Heart right ventricle (tissue), 16 donors: Measurements from ENCODE around the gene COL6A3. TPM values are rescaled to one million over a fixed set of nuclear protein-coding genes. Genes with fewer than 3 reads are reported as not detected.
A peak's percentile ranks its signal among the peaks of the same experiment; 100 is the strongest.
"Not testable (repeated sequence)": the region's sequence is repeated elsewhere in the genome, so short reads cannot be mapped to it uniquely, and the experiment has no call there.

ENCODE experiments used
- ATAC-seq, 8 donors: fragments of 200-7000 bp; cut with Tn5 transposase; one replicate each; pipeline ENCODE4 v1.9.1; 2020; ENCODE audit warnings: mild to moderate bottlenecking in 8 of 8, moderate library complexity in 8 of 8, moderate number of reproducible peaks in 1 of 8
- DNase-seq, 2 donors: peaks; one replicate each; pipeline ENCODE4 v3.0.0-alpha.2; 2020
- H3K27ac ChIP-seq, 10 donors: fragments of 200-600 bp; sonication (generic) in 2 of 10; one replicate each; pipeline versions ENCODE4 v1.5.0 to v1.8.0; 2020 to 2022; ENCODE audit warnings: mild to moderate bottlenecking in 3 of 10
- H3K27me3 ChIP-seq, 7 donors: fragments of 200-600 bp; one replicate each; pipeline ENCODE4 v1.8.0; 2021 to 2022; ENCODE audit warnings: mild to moderate bottlenecking in 2 of 7
- H3K36me3 ChIP-seq, 9 donors: fragments of 200-600 bp; sonication (generic) in 1 of 9; one replicate each; pipeline versions ENCODE4 v1.5.0 to v1.8.0; 2020 to 2022; ENCODE audit warnings: mild to moderate bottlenecking in 2 of 9
- H3K4me1 ChIP-seq, 9 donors: fragments of 200-600 bp; sonication (generic) in 1 of 9; one replicate each; pipeline versions ENCODE4 v1.5.0 to v1.8.0; 2020 to 2022; ENCODE audit warnings: mild to moderate bottlenecking in 4 of 9
- H3K4me3 ChIP-seq, 10 donors: fragments of 200-600 bp; sonication (generic) in 2 of 10; one replicate each; pipeline versions ENCODE4 v1.5.0 to v1.8.0; 2020 to 2022; ENCODE audit warnings: mild to moderate bottlenecking in 7 of 10, moderate library complexity in 2 of 10
- H3K9me3 ChIP-seq, 11 donors: fragments of 200-600 bp in 10 of 11; sonication (generic) in 2 of 11; one replicate each; pipeline versions ENCODE4 v1.5.0 to v1.8.0; 2013 to 2022; ENCODE audit warnings: mild to moderate bottlenecking in 2 of 11, control low read depth in 1 of 11, moderate library complexity in 1 of 11
- CTCF ChIP-seq, 9 donors: fragments of 200-600 bp; sonication (generic) in 2 of 9; IDR thresholded peaks; one replicate each; pipeline versions ENCODE4 v1.5.0 to v1.8.0; 2021 to 2022; ENCODE audit warnings: antibody characterized with exemption in 9 of 9, mild to moderate bottlenecking in 5 of 9, moderate library complexity in 1 of 9
- WGBS, 2 donors: extraction: QIAGEN DNeasy Blood & Tissue Kit; methylation state at CpG; one replicate each; pipeline ENCODE4 v1.1.7; 2013; ENCODE audit warnings: inconsistent platforms in 1 of 2; 5-methylcytosine and 5-hydroxymethylcytosine counted together
- intact Hi-C, 10 donors: fragments of 100-400 bp; cut with DNase I; formaldehyde crosslinking; loops; one replicate each; pipeline versions ENCODE4 v1.11.1 to v1.14.2; 2022
- polyA plus RNA-seq, 2 donors: library from polyadenylated mRNA; stranded (reverse); fragments of 200-250 nt; gene quantifications; one replicate each; pipeline ENCODE4 v1.2.3, GENCODE V29; 2013
- total RNA-seq, 10 donors: library from RNA; stranded (reverse); fragmentation: NEBNext Ultra II Directional in 3 of 10; extraction: Animal tissue kit (Norgen Biotek cat#: 25700) in 3 of 10; gene quantifications; one replicate each; pipeline versions ENCODE4 v1.2.1 to v1.2.4, GENCODE V29; 2021 to 2023
- donor health status: Arrhythmogenic right ventricular cardiomyopathy.
- donor health status: ischemic (EF 13 %, LVEDD 7.1; RV severe dilation, severe dysfunction).
- donor health status: healthy with polysubstance abuse.
- donor health status: DM: no; HTN: yes; CAD: no.
- donor health status: DM: no; HTN: no; CAD: no.
- donor health status: ischemic (EF 25% LVEDD 6.9; RV normal size, moderate dysfunction).
- donor health status: ischemic (EF 25% LVEDD 5.7; RV mildly dilated, moderate dysfunction).
- donor health status: healthy.
- donor health status: DM: yes; HTN: yes; CAD: no.
- donor health status: Ischemic cardiomyopathy.
- donor health status: ischemic (EF 35%, LVEDD 5.7; RV mildly dilated, moderate dysfunction).
- donor health status: nonischemic (EF 11% LVEDD 7.7; RV severe dilation, severe dysfunction).
- donor health status: DM: yes; HTN: yes; CAD: no.
- donor health status: PGD.
- donor health status: ischemic (EF 29% LVEDD 5.4; RV normal size, mild dysfunction).
- donor health status: nonischemic (EF 23%, LVEDD 6.1; RV moderate dilation, normal function).

Gene COL6A3
- total and polyA plus RNA-seq, 12 donors = 27.7 to 222 (median 47.5) TPM

GRCh38 chr2:237358721-237359517 is 55.0 kb downstream of the COL6A3 start:
- peaks cover 0 to 23% (median 0%) of the 10 kb centered on the region in 9 donors for H3K4me1 ChIP-seq
- WGBS, 2 donors = 77% methylated on average over 9 of the region's 9 CpGs
- no peak overlapping the region for H3K4me3 ChIP-seq
- no peaks in the 10 kb centered on the region for H3K9me3 ChIP-seq
- intact Hi-C loops = no loop called here
- H3K27ac ChIP-seq = peak overlapping the region in 1 of 10 donors; percentile 44
- no peak for DNase-seq
- ATAC-seq = no peak
- H3K36me3 ChIP-seq = peaks cover 0 to 85% (median 5%) of the 10 kb centered on the region in 9 donors
- no peak for TF ChIP-seq CTCF (IDR thresholded peaks at IDR 0.05)
- H3K27me3 ChIP-seq = peaks cover 0 to 22% (median 0%) of the 10 kb centered on the region in 7 donors

GRCh38 chr2:237355701-237356100 is 58.3 kb downstream of the COL6A3 start:
- no peaks in the 10 kb centered on the region for H3K9me3 ChIP-seq
- peaks cover 0 to 33% (median 11%) of the 10 kb centered on the region in 7 donors for H3K27me3 ChIP-seq
- intact Hi-C loops = no loop called here
- DNase-seq (no peak), ATAC-seq (peak in 2 of 8 donors; percentile 20 to 41)
- peaks cover 0 to 84% (median 5%) of the 10 kb centered on the region in 9 donors for H3K36me3 ChIP-seq
- H3K4me1 ChIP-seq = peaks cover 0 to 11% (median 0%) of the 10 kb centered on the region in 9 donors
- WGBS, 2 donors = 73 to 96% methylated on average over 5 of the region's 5 CpGs
- H3K4me3 ChIP-seq = no peak overlapping the region
- no peak for TF ChIP-seq CTCF (IDR thresholded peaks at IDR 0.05)
- peak overlapping the region in 1 of 10 donors; percentile 22 for H3K27ac ChIP-seq

- H3K27me3 ChIP-seq = peaks cover 0 to 37% (median 13%) of the 10 kb centered on the region in 7 donors
- H3K27ac ChIP-seq = peak overlapping the region in 2 of 10 donors; percentile 25 to 41
- peak in 5 of 8 donors; percentile 9 to 68 (median 53) for ATAC-seq
- WGBS, 2 donors = 65 to 67% methylated on average over 8 of the region's 8 CpGs
- peaks cover 0 to 84% (median 5%) of the 10 kb centered on the region in 9 donors for H3K36me3 ChIP-seq
- no peak for TF ChIP-seq CTCF (IDR thresholded peaks at IDR 0.05)
- no peaks in the 10 kb centered on the region for H3K9me3 ChIP-seq
- H3K4me1 ChIP-seq = peaks cover 0 to 7% (median 0%) of the 10 kb centered on the region in 9 donors
- intact Hi-C loops = no loop called here
- peak in 1 of 2 donors; percentile 18 for DNase-seq
- H3K4me3 ChIP-seq = no peak overlapping the region
Observed at GRCh38 chr2:237354892-237355291, 59.1 kb downstream of the COL6A3 start.

GRCh38 chr2:237354172-237354571 is 59.8 kb downstream of the COL6A3 start:
- intact Hi-C loops, ATAC-seq, DNase-seq, H3K4me3 ChIP-seq, H3K9me3 ChIP-seq, H3K4me1 ChIP-seq: not testable (repeated sequence)
- H3K36me3 ChIP-seq = peaks cover 0 to 81% (median 5%) of the 10 kb centered on the region in 9 donors
- WGBS, 2 donors = 89 to 94% methylated on average over 6 of the region's 6 CpGs
- peak overlapping the region in 2 of 10 donors; percentile 25 to 41 for H3K27ac ChIP-seq
- H3K27me3 ChIP-seq = peaks cover 0 to 33% (median 9%) of the 10 kb centered on the region in 7 donors
